DOHH2 (cell line): ENCODE measurements around the gene SRM.

Experiments used
- H3F3A ChIP-seq: fragments of 200-600 bp; sonication (generic), shearing (Covaris generic); 2 replicates; pipeline ENCODE4 v1.6.0; 2016; ENCODE audit warnings: antibody characterized with exemption, mild to moderate bottlenecking; ENCODE audit not compliant: control insufficient read depth, insufficient read depth
- H3K27ac ChIP-seq: fragments of 200-600 bp; sonication (generic); 2 replicates; pipeline ENCODE4 v1.5.1; 2014; ENCODE audit warnings: low read depth, mild to moderate bottlenecking, low read length, moderate library complexity
- H3K27me3 ChIP-seq: fragments of 200-600 bp; sonication (generic); 2 replicates; pipeline ENCODE4 v1.6.1; 2014; ENCODE audit warnings: mild to moderate bottlenecking, low read length, mixed read lengths; ENCODE audit not compliant: control insufficient read depth
- H3K36me3 ChIP-seq: fragments of 200-600 bp; sonication (generic); 2 replicates; pipeline ENCODE4 v1.6.1; 2014; ENCODE audit warnings: mild to moderate bottlenecking, low read length, moderate library complexity, mixed read lengths; ENCODE audit not compliant: control insufficient read depth
- H3K4me1 ChIP-seq: fragments of 200-600 bp; sonication (generic); 2 replicates; pipeline ENCODE4 v1.6.1; 2014; ENCODE audit warnings: mild to moderate bottlenecking, low read length, mixed read lengths; ENCODE audit not compliant: control insufficient read depth
- H3K4me2 ChIP-seq: fragments of 200-600 bp; sonication (generic); 2 replicates; pipeline ENCODE4 v1.6.0; 2014; ENCODE audit warnings: mild to moderate bottlenecking, low read length, moderate library complexity
- H3K4me3 ChIP-seq: fragments of 200-600 bp; sonication (generic); 2 replicates; pipeline ENCODE4 v1.5.1; 2014; ENCODE audit warnings: mild to moderate bottlenecking, low read length, mixed read lengths
- H3K79me2 ChIP-seq: fragments of 200-600 bp; sonication (generic); 2 replicates; pipeline ENCODE4 v1.6.1; 2014; ENCODE audit warnings: mild to moderate bottlenecking, low read length, mixed read lengths; ENCODE audit not compliant: control insufficient read depth
- H3K9me2 ChIP-seq: fragments of 200-600 bp; sonication (generic); replicated peaks from 2 replicates; pipeline ENCODE4 v1.6.1; 2014; ENCODE audit warnings: mild to moderate bottlenecking, low read length, mixed read lengths; ENCODE audit not compliant: control insufficient read depth
- H3K9me3 ChIP-seq: fragments of 200-600 bp; sonication (generic); 2 replicates; pipeline ENCODE4 v1.6.1; 2014; ENCODE audit warnings: antibody characterized with exemption, low read length, mixed read lengths; ENCODE audit not compliant: control insufficient read depth, insufficient read depth
- H4K20me1 ChIP-seq: fragments of 200-600 bp; sonication (generic); 2 replicates; pipeline ENCODE4 v1.6.0; 2014; ENCODE audit warnings: low read depth, mild to moderate bottlenecking, antibody characterized with exemption, low read length, moderate library complexity; ENCODE audit not compliant: control insufficient read depth, insufficient read depth
- EZH2phosphoT487 ChIP-seq: fragments of 200-600 bp; sonication (generic); IDR thresholded peaks from 2 replicates; pipeline ENCODE4 v1.6.1; 2017; ENCODE audit warnings: borderline replicate concordance, mild to moderate bottlenecking, antibody characterized with exemption, low read length, moderate library complexity, mixed read lengths
- TF ChIP-seq, protein P1 (sequence below): fragments of 200-600 bp; sonication (generic); IDR thresholded peaks from one replicate; pipeline ENCODE4 v1.5.1; 2014; ENCODE audit warnings: antibody characterized with exemption, mild to moderate bottlenecking, low read depth, low read length; ENCODE audit not compliant: poor library complexity, severe bottlenecking

Gene SRM

GRCh38 chr1:11058026-11058425 lies 1.8 kb downstream of the SRM start:
- Histone ChIP-seq H3K27ac (no peak overlapping the region), H3K4me3 (no peak overlapping the region; the same call in 1 of the 2 replicates), H3K27me3 (no peaks in the 10 kb centered on the region), H4K20me1 (0 out of 2 replicates have a peak, but pooled peaks cover under 1% of the 10 kb centered on the region), H3K9me2 (no peaks in the 10 kb centered on the region), H3K4me1 (peaks cover 34% of the 10 kb centered on the region), H3K9me3 (no peaks in the 10 kb centered on the region), H3K79me2 (peaks cover 52% of the 10 kb centered on the region), H3K36me3 (peaks cover 68% of the 10 kb centered on the region), H3K4me2 (peak overlapping the region; percentile 77), H3F3A (peaks cover 8% of the 10 kb centered on the region)
- TF ChIP-seq, protein P1, sequence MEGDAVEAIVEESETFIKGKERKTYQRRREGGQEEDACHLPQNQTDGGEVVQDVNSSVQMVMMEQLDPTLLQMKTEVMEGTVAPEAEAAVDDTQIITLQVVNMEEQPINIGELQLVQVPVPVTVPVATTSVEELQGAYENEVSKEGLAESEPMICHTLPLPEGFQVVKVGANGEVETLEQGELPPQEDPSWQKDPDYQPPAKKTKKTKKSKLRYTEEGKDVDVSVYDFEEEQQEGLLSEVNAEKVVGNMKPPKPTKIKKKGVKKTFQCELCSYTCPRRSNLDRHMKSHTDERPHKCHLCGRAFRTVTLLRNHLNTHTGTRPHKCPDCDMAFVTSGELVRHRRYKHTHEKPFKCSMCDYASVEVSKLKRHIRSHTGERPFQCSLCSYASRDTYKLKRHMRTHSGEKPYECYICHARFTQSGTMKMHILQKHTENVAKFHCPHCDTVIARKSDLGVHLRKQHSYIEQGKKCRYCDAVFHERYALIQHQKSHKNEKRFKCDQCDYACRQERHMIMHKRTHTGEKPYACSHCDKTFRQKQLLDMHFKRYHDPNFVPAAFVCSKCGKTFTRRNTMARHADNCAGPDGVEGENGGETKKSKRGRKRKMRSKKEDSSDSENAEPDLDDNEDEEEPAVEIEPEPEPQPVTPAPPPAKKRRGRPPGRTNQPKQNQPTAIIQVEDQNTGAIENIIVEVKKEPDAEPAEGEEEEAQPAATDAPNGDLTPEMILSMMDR: no peak
- TF ChIP-seq EZH2phosphoT487: no peak

GRCh38 chr1:11057477-11057876 lies 2.3 kb downstream of the SRM start:
- TF ChIP-seq, protein P1: no peak
- no peak for TF ChIP-seq EZH2phosphoT487
- H3K4me3 ChIP-seq: no peak overlapping the region
- no peak overlapping the region for H3K4me2 ChIP-seq
- H3K4me1 ChIP-seq: peaks cover 30% of the 10 kb centered on the region
- H3K27me3 ChIP-seq: no peaks in the 10 kb centered on the region
- H3K9me3 ChIP-seq: no peaks in the 10 kb centered on the region
- peaks cover 4% of the 10 kb centered on the region; the same call in 1 of the 2 replicates for H3F3A ChIP-seq
- no peaks in the 10 kb centered on the region for H3K9me2 ChIP-seq
- H4K20me1 ChIP-seq: 0 out of 2 replicates have a peak, but pooled peaks cover 3% of the 10 kb centered on the region
- H3K27ac ChIP-seq: no peak overlapping the region
- H3K79me2 ChIP-seq: peaks cover 48% of the 10 kb centered on the region
- H3K36me3 ChIP-seq: peaks cover 63% of the 10 kb centered on the region

- Histone ChIP-seq H3K27ac (no peak overlapping the region), H3K4me1 (peaks cover 29% of the 10 kb centered on the region), H3K36me3 (peaks cover 53% of the 10 kb centered on the region), H4K20me1 (0 out of 2 replicates have a peak, but pooled peaks cover 3% of the 10 kb centered on the region), H3K4me2 (no peak overlapping the region), H3K27me3 (no peaks in the 10 kb centered on the region), H3K79me2 (peaks cover 39% of the 10 kb centered on the region), H3K9me3 (no peaks in the 10 kb centered on the region), H3K9me2 (no peaks in the 10 kb centered on the region), H3K4me3 (no peak overlapping the region), H3F3A (peaks cover 8% of the 10 kb centered on the region; the same call in 1 of the 2 replicates)
- TF ChIP-seq EZH2phosphoT487: no peak
- TF ChIP-seq, protein P1: no peak
Measured at GRCh38 chr1:11056504-11056903, 3.3 kb downstream of the SRM start.
